T-helper 17 cell (primary cell): ENCODE measurements around the gene TNNC1. TPM values are rescaled to one million over a fixed set of nuclear protein-coding genes. Genes with fewer than 3 reads are reported as not detected.

Experiments used
- ATAC-seq: fragments of 150-1000 bp; cut with Tn5 transposase; 2 replicates; pipeline ENCODE4 v1.10.0; 2021; ENCODE audit warnings: mild to moderate bottlenecking, moderate library complexity
- DNase-seq, 3 donors: peaks; one replicate each; pipeline versions ENCODE4 v3.0.0 to v3.0.0-alpha.2; 2020 to 2021
- H3K9me3 ChIP-seq: one replicate; pipeline ENCODE4 v1.7.0; 2013; ENCODE audit warnings: low read length, mild to moderate bottlenecking; ENCODE audit not compliant: control insufficient read depth, poor library complexity, severe bottlenecking
- H3K27ac Mint-ChIP-seq: one replicate; pipeline ENCODE4 v1.8.0; 2022; ENCODE audit warnings: mild to moderate bottlenecking, moderate library complexity, mixed read lengths
- H3K27me3 Mint-ChIP-seq: one replicate; pipeline ENCODE4 v1.8.0; 2022; ENCODE audit warnings: mixed read lengths
- H3K36me3 Mint-ChIP-seq: one replicate; pipeline ENCODE4 v1.8.0; 2022; ENCODE audit warnings: low read depth, mixed read lengths
- H3K4me1 Mint-ChIP-seq: one replicate; pipeline ENCODE4 v1.8.0; 2022; ENCODE audit warnings: mild to moderate bottlenecking, mixed read lengths
- H3K4me3 Mint-ChIP-seq: one replicate; pipeline ENCODE4 v1.8.0; 2022; ENCODE audit warnings: mild to moderate bottlenecking, moderate library complexity, mixed read lengths
- total RNA-seq, 4 donors: library from RNA in 2 of 4; stranded (reverse) in 2 of 4; gene quantifications; one replicate each; pipeline ENCODE4 v1.2.3 and lab custom pipeline; 2022 to 2026

TNNC1 gene
- total RNA-seq, 2 donors from 2014 or later, result 3.7 to 3.8 TPM

- H3K36me3 Mint-ChIP-seq, result peaks cover 2% of the 10 kb centered on the region
- no peaks in the 10 kb centered on the region for H3K27me3 Mint-ChIP-seq
- H3K27ac Mint-ChIP-seq, result peak overlapping the region; percentile 19
- H3K4me1 Mint-ChIP-seq, result peaks cover 26% of the 10 kb centered on the region
- H3K9me3 ChIP-seq, result no peaks in the 10 kb centered on the region
- DNase-seq (no peak), ATAC-seq (no peak)
- H3K4me3 Mint-ChIP-seq, result no peak overlapping the region
Observed at GRCh38 chr3:52458770-52459545, 5.1 kb upstream of the TNNC1 start.

DNA sequence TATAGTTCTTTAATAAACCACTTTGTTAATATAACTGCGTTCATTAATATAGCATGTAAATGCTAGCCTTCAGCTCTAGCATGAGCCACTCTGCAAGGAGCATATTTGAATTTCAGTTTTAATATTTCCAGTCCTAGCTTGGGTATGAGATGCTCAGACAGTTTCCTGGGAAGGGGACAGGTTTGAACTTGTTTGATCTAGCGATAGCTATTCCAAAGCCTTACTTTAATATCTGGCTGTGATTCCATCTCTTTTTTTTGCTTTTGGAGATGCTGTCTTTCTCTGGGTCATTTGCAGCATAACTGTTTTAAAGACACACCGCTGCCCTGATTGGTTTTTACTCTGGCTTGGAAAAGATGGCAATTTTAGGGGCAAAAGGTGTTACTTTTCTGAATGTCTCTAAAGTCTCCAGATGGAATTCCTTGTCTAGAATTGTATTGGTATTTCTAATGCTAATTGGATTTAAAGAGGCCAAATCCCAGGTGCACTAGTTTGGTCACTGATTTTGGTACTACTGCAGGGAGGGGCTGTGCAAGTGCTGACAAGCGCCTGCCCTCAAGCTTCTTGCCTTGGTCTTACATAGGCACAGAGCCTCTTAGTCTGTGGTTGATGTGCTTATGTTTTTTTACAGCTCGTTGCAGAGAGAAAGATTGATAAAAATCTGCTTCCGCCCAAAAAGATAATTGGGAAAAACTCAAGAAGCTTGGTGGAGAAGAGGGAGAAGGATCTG lies 4.4 kb upstream of the TNNC1 start:
- H3K4me1 Mint-ChIP-seq, result peaks cover 29% of the 10 kb centered on the region
- H3K27ac Mint-ChIP-seq, result no peak overlapping the region
- no peak overlapping the region for H3K4me3 Mint-ChIP-seq
- H3K9me3 ChIP-seq, result no peaks in the 10 kb centered on the region
- no peak for DNase-seq
- H3K36me3 Mint-ChIP-seq, result peaks cover 2% of the 10 kb centered on the region
- ATAC-seq, result no peak
- no peaks in the 10 kb centered on the region for H3K27me3 Mint-ChIP-seq

DNA sequence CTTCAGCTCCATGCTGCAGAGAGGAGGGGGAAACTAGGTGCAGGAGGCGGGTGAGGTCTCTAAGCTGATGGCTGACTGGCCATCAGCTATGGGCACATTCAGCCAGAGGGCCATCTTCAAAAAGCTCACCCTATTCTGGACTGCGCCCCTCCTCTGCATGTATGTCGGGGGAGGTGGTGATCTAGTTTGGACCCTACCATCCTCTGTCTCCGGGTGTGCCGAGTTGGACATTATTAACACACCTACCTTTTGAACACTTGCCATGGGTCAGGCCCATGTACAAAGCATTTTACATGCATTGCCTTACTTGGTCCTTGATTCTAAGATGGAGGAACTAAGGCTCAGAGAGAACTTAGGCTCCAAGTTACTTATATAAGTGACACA lies 3.0 kb upstream of the TNNC1 start:
- Mint-ChIP-seq H3K4me1 (peaks cover 26% of the 10 kb centered on the region), H3K27me3 (no peaks in the 10 kb centered on the region), H3K27ac (peak overlapping the region; percentile 100), H3K36me3 (peaks cover 2% of the 10 kb centered on the region), H3K4me3 (peak overlapping the region; percentile 96)
- H3K9me3 ChIP-seq, result no peaks in the 10 kb centered on the region
- no peak for ATAC-seq
- no peak for DNase-seq

DNA sequence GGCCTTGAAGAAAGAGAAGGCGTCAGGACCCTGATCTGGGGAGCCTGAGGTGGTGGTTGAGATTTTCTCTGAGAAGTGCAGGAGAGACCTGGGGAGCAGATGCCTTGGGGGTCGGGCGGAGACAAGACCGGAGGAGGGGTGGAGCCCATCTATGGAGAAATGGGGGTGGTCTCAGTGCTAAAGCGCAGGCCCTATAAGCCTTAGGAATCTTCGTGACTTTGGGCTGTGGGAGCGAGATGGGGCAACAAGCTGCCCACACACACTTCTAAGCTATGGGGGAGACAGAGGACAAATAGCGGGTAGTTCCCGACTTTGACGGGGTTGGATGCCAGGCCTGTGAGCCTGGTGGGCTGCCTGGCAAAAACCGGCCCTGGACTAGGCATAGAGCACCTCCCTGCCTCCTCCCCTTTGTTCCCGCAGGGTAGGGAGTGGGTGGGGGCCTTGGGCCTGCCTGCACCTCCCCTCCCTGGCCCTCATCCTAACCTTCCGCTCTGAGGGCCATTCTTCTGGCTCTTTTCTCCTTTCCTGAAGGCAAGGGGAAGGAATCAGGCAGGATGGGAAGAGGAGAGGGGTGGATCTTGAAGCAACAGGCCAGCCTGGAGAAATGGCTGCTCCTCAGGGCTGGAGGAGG lies 2.4 kb upstream of the TNNC1 start:
- peaks cover 2% of the 10 kb centered on the region for H3K36me3 Mint-ChIP-seq
- H3K4me3 Mint-ChIP-seq, result peak overlapping the region; percentile 96
- H3K27ac Mint-ChIP-seq, result peak overlapping the region; percentile 100
- no peaks in the 10 kb centered on the region for H3K27me3 Mint-ChIP-seq
- no peaks in the 10 kb centered on the region for H3K9me3 ChIP-seq
- ATAC-seq (no peak), DNase-seq (no peak)
- H3K4me1 Mint-ChIP-seq, result peaks cover 26% of the 10 kb centered on the region

- peak; percentile 95 for ATAC-seq
- Mint-ChIP-seq H3K4me1 (peaks cover 26% of the 10 kb centered on the region), H3K36me3 (peaks cover 2% of the 10 kb centered on the region), H3K27ac (peak within 1 kb of the TSS; percentile 100), H3K27me3 (no peaks in the 10 kb centered on the region), H3K4me3 (peak within 1 kb of the TSS; percentile 96)
- DNase-seq, result peak; percentile 97 to 99 (median 99)
- no peaks in the 10 kb centered on the region for H3K9me3 ChIP-seq
Observed at GRCh38 chr3:52455283-52456168, 1.7 kb upstream of the TNNC1 start, which contains the start of gene NISCH. TSS of gene NISCH (plus strand) at chr3:52455604. CDS start at chr3:52455642, 38 bp downstream.

DNA sequence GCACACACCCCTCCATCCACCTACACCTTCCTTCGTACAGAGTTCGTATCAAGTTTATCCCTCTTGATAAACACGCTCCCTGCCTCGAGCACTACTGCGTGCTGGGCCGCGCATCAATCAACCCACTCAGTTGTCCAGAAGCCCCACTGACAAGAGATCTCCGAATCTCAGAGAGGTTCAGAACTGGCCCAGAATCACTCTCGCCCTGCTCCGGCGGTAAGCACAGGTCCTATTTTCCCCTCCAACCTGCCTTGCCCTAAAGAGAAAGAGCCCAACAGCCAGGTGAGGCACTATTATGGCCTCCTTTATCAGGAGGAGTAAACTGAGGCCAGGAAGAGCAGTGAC lies 1.1 kb upstream of the TNNC1 start:
- DNase-seq, result no peak
- peak; percentile 39 for ATAC-seq
- peak overlapping the region; percentile 100 for H3K27ac Mint-ChIP-seq
- H3K9me3 ChIP-seq, result no peaks in the 10 kb centered on the region
- peaks cover 26% of the 10 kb centered on the region for H3K4me1 Mint-ChIP-seq
- H3K27me3 Mint-ChIP-seq, result no peaks in the 10 kb centered on the region
- H3K36me3 Mint-ChIP-seq, result no peaks in the 10 kb centered on the region
- H3K4me3 Mint-ChIP-seq, result peak overlapping the region; percentile 96

- Mint-ChIP-seq H3K27ac (peak overlapping the region; percentile 100), H3K27me3 (no peaks in the 10 kb centered on the region), H3K4me1 (peaks cover 26% of the 10 kb centered on the region), H3K36me3 (no peaks in the 10 kb centered on the region), H3K4me3 (peak overlapping the region; percentile 96)
- no peak for DNase-seq
- ATAC-seq, result no peak
- H3K9me3 ChIP-seq, result no peaks in the 10 kb centered on the region
Observed at GRCh38 chr3:52454250-52454937, 553 bp upstream of the TNNC1 start.

GRCh38 chr3:52452570-52453221 lies 1.1 kb downstream of the TNNC1 start:
- ATAC-seq (no peak), DNase-seq (no peak)
- Mint-ChIP-seq H3K36me3 (no peaks in the 10 kb centered on the region), H3K4me3 (no peak overlapping the region), H3K27ac (no peak overlapping the region), H3K4me1 (peaks cover 26% of the 10 kb centered on the region), H3K27me3 (no peaks in the 10 kb centered on the region)
- H3K9me3 ChIP-seq, result no peaks in the 10 kb centered on the region

- no peak overlapping the region for H3K27ac Mint-ChIP-seq
- ATAC-seq, result no peak
Observed at GRCh38 chr3:52452126-52452525, 1.7 kb downstream of the TNNC1 start.

GRCh38 chr3:52451237-52452083 lies 2.4 kb downstream of the TNNC1 start:
- no peak overlapping the region for H3K4me3 Mint-ChIP-seq
- H3K36me3 Mint-ChIP-seq, result no peaks in the 10 kb centered on the region
- H3K9me3 ChIP-seq, result no peaks in the 10 kb centered on the region
- ATAC-seq, result no peak
- no peak overlapping the region for H3K27ac Mint-ChIP-seq
- DNase-seq, result no peak
- H3K4me1 Mint-ChIP-seq, result peaks cover 23% of the 10 kb centered on the region
- H3K27me3 Mint-ChIP-seq, result no peaks in the 10 kb centered on the region

More at GRCh38 chr3:52452126-52452525, 1.7 kb downstream of the TNNC1 start:
- Mint-ChIP-seq H3K27me3 (no peaks in the 10 kb centered on the region), H3K4me1 (peaks cover 24% of the 10 kb centered on the region), H3K36me3 (no peaks in the 10 kb centered on the region), H3K4me3 (no peak overlapping the region)
- no peaks in the 10 kb centered on the region for H3K9me3 ChIP-seq
- DNase-seq, result no peak

- Mint-ChIP-seq H3K27me3 (no peaks in the 10 kb centered on the region), H3K36me3 (no peaks in the 10 kb centered on the region), H3K4me3 (no peak overlapping the region), H3K4me1 (peaks cover 16% of the 10 kb centered on the region), H3K27ac (no peak overlapping the region)
- DNase-seq (no peak), ATAC-seq (no peak)
- no peaks in the 10 kb centered on the region for H3K9me3 ChIP-seq
Observed at GRCh38 chr3:52450489-52451236, 3.2 kb downstream of the TNNC1 start.
